GM23248 (cell line): ENCODE results near the gene SYAP1. TPM values are rescaled to one million over a fixed set of nuclear protein-coding genes. Genes with fewer than 3 reads are reported as not detected.

ENCODE experiments used
- DNase-seq: peaks from one replicate; pipeline ENCODE4 v3.0.0-alpha.2; 2015
- H2AFZ ChIP-seq: fragments of 200-600 bp; sonication (generic); 2 replicates; pipeline ENCODE4 v1.6.1; 2016; ENCODE audit warnings: antibody characterized with exemption
- H3F3A ChIP-seq: fragments of 200-600 bp; sonication (generic); 2 replicates; pipeline ENCODE4 v1.6.1; 2016; ENCODE audit warnings: mild to moderate bottlenecking, antibody characterized with exemption, mixed run types; ENCODE audit not compliant: insufficient read depth
- H3K27ac ChIP-seq: fragments of 200-600 bp; sonication (generic); 2 replicates; pipeline ENCODE4 v1.5.1; 2016; ENCODE audit warnings: mild to moderate bottlenecking
- H3K27me3 ChIP-seq: fragments of 200-600 bp; sonication (generic); replicated peaks from 2 replicates; pipeline ENCODE4 v1.6.1; 2016; ENCODE audit warnings: mild to moderate bottlenecking; ENCODE audit not compliant: insufficient read depth
- H3K36me3 ChIP-seq: fragments of 200-600 bp; sonication (generic); 2 replicates; pipeline ENCODE4 v1.6.1; 2016; ENCODE audit warnings: low read depth, mild to moderate bottlenecking
- H3K4me1 ChIP-seq: fragments of 200-600 bp; sonication (generic); 2 replicates; pipeline ENCODE4 v1.6.1; 2016; ENCODE audit warnings: mild to moderate bottlenecking; ENCODE audit not compliant: insufficient read depth
- H3K4me2 ChIP-seq: fragments of 200-600 bp; sonication (generic); one replicate; pipeline ENCODE4 v1.6.1; 2016; ENCODE audit warnings: mild to moderate bottlenecking; ENCODE audit not compliant: unreplicated experiment
- H3K4me3 ChIP-seq: fragments of 200-600 bp; sonication (generic); 2 replicates; pipeline ENCODE4 v1.5.1; 2016; ENCODE audit warnings: mild to moderate bottlenecking
- H3K79me2 ChIP-seq: fragments of 200-600 bp; sonication (generic); 2 replicates; pipeline ENCODE4 v1.6.1; 2016; ENCODE audit warnings: mild to moderate bottlenecking; ENCODE audit not compliant: insufficient read depth
- H3K9ac ChIP-seq: fragments of 200-600 bp; sonication (generic); 2 replicates; pipeline ENCODE4 v1.6.1; 2016; ENCODE audit warnings: mild to moderate bottlenecking
- H3K9me2 ChIP-seq: fragments of 200-600 bp; sonication (generic); 2 replicates; pipeline ENCODE4 v1.6.1; 2016; ENCODE audit warnings: mixed run types, mild to moderate bottlenecking, moderate library complexity; ENCODE audit not compliant: insufficient read depth
- H3K9me3 ChIP-seq: fragments of 200-600 bp; sonication (generic); one replicate; pipeline ENCODE4 v1.6.1; 2017; ENCODE audit warnings: low read depth
- H4K20me1 ChIP-seq: fragments of 200-600 bp; sonication (generic); 2 replicates; pipeline ENCODE4 v1.6.0; 2016; ENCODE audit not compliant: insufficient read depth
- EZH2 ChIP-seq: fragments of 200-600 bp; sonication (generic); IDR thresholded peaks from 2 replicates; pipeline ENCODE4 v1.6.1; 2018; ENCODE audit warnings: antibody characterized with exemption, mild to moderate bottlenecking; ENCODE audit not compliant: insufficient read depth, poor library complexity, severe bottlenecking
- EZH2phosphoT487 ChIP-seq: fragments of 200-600 bp; sonication (generic); IDR thresholded peaks from 2 replicates; pipeline ENCODE4 v1.6.1; 2018; ENCODE audit warnings: antibody characterized with exemption, moderate library complexity, mild to moderate bottlenecking, low read depth; ENCODE audit not compliant: insufficient read depth
- WGBS, 2 experiments: methylation state at CpG; one replicate each; pipeline ENCODE4 v1.1.6; 2015 to 2017; ENCODE audit warnings: low lambda C conversion rate in 2 of 2, low coverage in 1 of 2; ENCODE audit errors: missing lambda C conversion rate in 2 of 2; 5-methylcytosine and 5-hydroxymethylcytosine counted together
- in situ Hi-C: fragments of 300-500 bp; cut with MboI; formaldehyde crosslinking; loops from 2 replicates; pipeline ENCODE4 v1.15.0; 2020
- polyA plus RNA-seq: library from polyadenylated mRNA; unstranded; fragments of >200 nt; fragmentation: Nextera tagmentation; extraction: Ambion mirVana; gene quantifications from 2 replicates; pipeline ENCODE4 v1.2.1, GENCODE V29; 2016
- total RNA-seq: library from RNA; depleted of rRNA; stranded (reverse); fragments of >200 nt; shearing (Covaris generic); gene quantifications from 2 replicates; pipeline ENCODE4 v1.2.3, GENCODE V29; 2014

Gene SYAP1
- total and polyA plus RNA-seq, 2 experiments from 2014 or later = 30.8 to 36.4 TPM

GRCh38 chrX:16785247-16786138 is 66.1 kb downstream of the SYAP1 start:
- H4K20me1 ChIP-seq = no peaks in the 10 kb centered on the region
- peak overlapping the region; percentile 80 for H3K4me2 ChIP-seq
- no peaks in the 10 kb centered on the region for H3K9me3 ChIP-seq
- in situ Hi-C loops = no loop called here
- H3K4me1 ChIP-seq = no peaks in the 10 kb centered on the region
- no peaks in the 10 kb centered on the region for H3K27me3 ChIP-seq
- peak overlapping the region; percentile 80 for H3K4me3 ChIP-seq
- no peak overlapping the region for H3K27ac ChIP-seq
- H3K79me2 ChIP-seq = peaks cover 35% of the 10 kb centered on the region
- peaks cover 11% of the 10 kb centered on the region; the same call in 1 of the 2 replicates for H3F3A ChIP-seq
- peak overlapping the region; percentile 94 for H2AFZ ChIP-seq
- H3K36me3 ChIP-seq = no peaks in the 10 kb centered on the region
- TF ChIP-seq EZH2 = no peak
- no peak for TF ChIP-seq EZH2phosphoT487
- peak; percentile 18 for DNase-seq
- H3K9ac ChIP-seq = peak overlapping the region; percentile 67
- H3K9me2 ChIP-seq = no peaks in the 10 kb centered on the region
- WGBS, 2 experiments = 12 to 14% methylated on average over 35 to 37 of the region's 39 CpGs

DNA sequence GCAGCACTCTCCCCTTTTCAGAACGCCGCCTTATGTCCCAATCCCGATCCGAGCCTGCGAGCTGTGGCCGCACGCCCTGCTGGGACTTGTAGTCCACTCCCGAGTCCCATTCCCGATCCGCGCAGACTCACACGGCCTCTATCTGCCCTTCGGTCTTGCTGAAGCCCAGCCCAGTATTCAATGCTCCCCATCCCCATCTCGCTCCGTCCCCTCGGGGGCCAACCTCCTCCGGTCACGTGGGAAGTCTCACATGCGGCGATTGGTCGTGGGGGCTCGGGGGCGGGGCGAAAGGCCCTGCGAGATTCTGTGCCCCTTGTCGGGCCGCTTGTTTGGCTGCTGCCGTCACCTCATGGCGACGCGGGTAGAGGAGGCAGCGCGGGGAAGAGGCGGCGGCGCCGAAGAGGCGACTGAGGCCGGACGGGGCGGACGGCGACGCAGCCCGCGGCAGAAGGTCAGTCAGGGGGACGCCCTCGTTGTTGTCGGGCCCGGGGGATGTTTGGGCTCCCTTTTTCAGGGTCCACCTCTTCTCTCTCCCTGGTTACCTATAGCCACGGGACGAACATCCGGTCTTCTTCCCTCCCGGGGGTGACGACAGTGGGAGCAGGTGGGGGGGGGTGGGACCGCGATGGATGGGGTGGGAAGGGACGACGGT is 66.9 kb downstream of the SYAP1 start, which contains the start of gene TXLNG:
TSS of gene TXLNG (plus strand) at position 328 of the 652 bp plus-strand sequence. CDS start at position 350, 22 bp downstream.
- no peak for TF ChIP-seq EZH2
- no peak for TF ChIP-seq EZH2phosphoT487
- Histone ChIP-seq H3K27me3 (no peaks in the 10 kb centered on the region), H3K36me3 (no peaks in the 10 kb centered on the region), H3K79me2 (peaks cover 41% of the 10 kb centered on the region), H3K9me2 (no peaks in the 10 kb centered on the region), H3K4me2 (peak within 1 kb of the TSS; percentile 80), H3K9me3 (no peaks in the 10 kb centered on the region), H2AFZ (peak within 1 kb of the TSS; percentile 94), H3K4me1 (no peaks in the 10 kb centered on the region), H4K20me1 (no peaks in the 10 kb centered on the region), H3K9ac (peak within 1 kb of the TSS; percentile 89), H3F3A (peaks cover 11% of the 10 kb centered on the region; the same call in 1 of the 2 replicates), H3K4me3 (peak within 1 kb of the TSS; percentile 80), H3K27ac (peak within 1 kb of the TSS; percentile 67)
- peak; percentile 97 for DNase-seq
- in situ Hi-C loops = no loop called here
- WGBS, 2 experiments = 0 to 3% methylated on average over 6 to 38 of the region's 59 CpGs

- no peaks in the 10 kb centered on the region for H3K4me1 ChIP-seq
- peaks cover 48% of the 10 kb centered on the region for H3K79me2 ChIP-seq
- peak overlapping the region; percentile 65 for H3K4me2 ChIP-seq
- H3K36me3 ChIP-seq = no peaks in the 10 kb centered on the region
- in situ Hi-C loops = no loop called here
- H2AFZ ChIP-seq = peak overlapping the region; percentile 83
- TF ChIP-seq EZH2 (no peak), EZH2phosphoT487 (no peak)
- DNase-seq = peak; percentile 53
- peaks cover 11% of the 10 kb centered on the region; the same call in 1 of the 2 replicates for H3F3A ChIP-seq
- peak overlapping the region; percentile 89 for H3K9ac ChIP-seq
- no peaks in the 10 kb centered on the region for H3K9me3 ChIP-seq
- WGBS, 2 experiments = 2% methylated on average over 7 to 38 of the region's 73 CpGs
- no peaks in the 10 kb centered on the region for H3K27me3 ChIP-seq
- no peaks in the 10 kb centered on the region for H4K20me1 ChIP-seq
- peak overlapping the region; percentile 67; the same call in 1 of the 2 replicates for H3K27ac ChIP-seq
- peak overlapping the region; percentile 80 for H3K4me3 ChIP-seq
- no peaks in the 10 kb centered on the region for H3K9me2 ChIP-seq
Observed at GRCh38 chrX:16786791-16787735, 67.7 kb downstream of the SYAP1 start.

GRCh38 chrX:16788477-16788876 is 69.1 kb downstream of the SYAP1 start:
- 30 to 36% methylated on average over 5 of the region's 5 CpGs for WGBS, 2 experiments
- Histone ChIP-seq H3K79me2 (peaks cover 58% of the 10 kb centered on the region), H4K20me1 (no peaks in the 10 kb centered on the region)

More at GRCh38 chrX:16788477-16788876, 69.1 kb downstream of the SYAP1 start:
- TF ChIP-seq EZH2phosphoT487 = no peak
- TF ChIP-seq EZH2 = no peak
- Histone ChIP-seq H3K36me3 (no peaks in the 10 kb centered on the region), H2AFZ (no peak overlapping the region), H3K4me3 (no peak overlapping the region), H3K9ac (no peak overlapping the region), H3K27me3 (no peaks in the 10 kb centered on the region), H3K9me2 (no peaks in the 10 kb centered on the region), H3K9me3 (no peaks in the 10 kb centered on the region), H3K27ac (peak overlapping the region; percentile 46), H3K4me1 (no peaks in the 10 kb centered on the region), H3F3A (peaks cover 11% of the 10 kb centered on the region; the same call in 1 of the 2 replicates), H3K4me2 (no peak overlapping the region)
- peak; percentile 46 for DNase-seq
- in situ Hi-C loops = no loop called here
